IPS DF 4.7 (cell line): ENCODE data around the gene VPS16.

ENCODE experiments used
- DNase-seq: peaks from one replicate; pipeline ENCODE4 v3.0.0-alpha.2; 2013; ENCODE audit warnings: low spot score; ENCODE audit errors: extremely low read depth

VPS16 gene

GRCh38 chr20:2899243-2899642 lies 58.7 kb downstream of the VPS16 start:
- DNase-seq: no peak

- DNase-seq: no peak
Observed at GRCh38 chr20:2900845-2901592, 60.5 kb downstream of the VPS16 start.

- no peak for DNase-seq
Observed at GRCh38 chr20:2902291-2902690, 61.7 kb downstream of the VPS16 start.

GRCh38 chr20:2902818-2903217 lies 62.3 kb downstream of the VPS16 start:
- DNase-seq: no peak

GRCh38 chr20:2903686-2904085 lies 63.1 kb downstream of the VPS16 start:
- DNase-seq: no peak

GRCh38 chr20:2907519-2907918 lies 67.0 kb downstream of the VPS16 start:
- no peak for DNase-seq

- DNase-seq: no peak
Observed at GRCh38 chr20:2909953-2910352, 69.4 kb downstream of the VPS16 start.

GRCh38 chr20:2911200-2911599 lies 70.7 kb downstream of the VPS16 start:
- DNase-seq: no peak

GRCh38 chr20:2914160-2914559 lies 73.6 kb downstream of the VPS16 start:
- no peak for DNase-seq
